ENCODE results near the gene POLR1E. TPM values are rescaled to one million over a fixed set of nuclear protein-coding genes. Genes with fewer than 3 reads are reported as not detected.

Gene POLR1E
- total RNA-seq, 1 experiment from 2014 or later, result 45.8 TPM

DNA sequence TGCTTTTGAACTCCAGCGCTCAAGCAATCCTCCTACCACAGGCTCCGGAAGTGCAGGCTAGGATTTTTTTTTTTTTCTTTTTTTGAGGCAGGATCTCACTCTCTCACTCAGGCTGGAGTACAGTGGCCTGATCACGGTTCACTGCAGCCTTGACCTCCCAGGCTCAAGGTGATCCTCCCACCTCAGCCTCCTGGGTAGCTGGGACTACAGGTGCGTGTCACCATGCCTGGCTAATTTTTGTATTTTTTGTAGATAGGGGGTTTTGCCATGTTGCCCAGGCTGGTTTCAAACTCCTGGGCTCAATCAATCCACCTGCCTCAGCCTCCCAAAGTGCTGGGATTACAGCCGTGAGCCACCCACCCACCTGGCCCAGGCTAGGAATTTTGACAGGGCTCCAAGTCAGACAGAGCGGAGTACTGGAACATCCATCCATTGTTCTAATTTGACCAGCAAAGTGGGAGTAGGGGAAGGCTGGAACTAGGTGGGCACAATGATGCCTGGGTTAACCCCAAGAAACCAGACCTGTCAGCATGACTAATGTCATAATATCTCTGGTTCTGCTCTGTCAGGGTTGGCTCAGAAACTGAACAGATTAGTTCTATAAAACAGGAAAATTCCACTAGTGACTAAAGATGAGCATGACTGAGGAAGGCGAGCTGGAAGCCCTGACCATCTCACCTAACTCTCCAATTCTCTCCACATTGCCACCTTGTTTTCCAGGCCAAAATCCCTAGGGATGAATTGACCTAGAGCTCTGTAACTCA is 29.7 kb upstream of the POLR1E start:
- TF ChIP-seq, protein P1, sequence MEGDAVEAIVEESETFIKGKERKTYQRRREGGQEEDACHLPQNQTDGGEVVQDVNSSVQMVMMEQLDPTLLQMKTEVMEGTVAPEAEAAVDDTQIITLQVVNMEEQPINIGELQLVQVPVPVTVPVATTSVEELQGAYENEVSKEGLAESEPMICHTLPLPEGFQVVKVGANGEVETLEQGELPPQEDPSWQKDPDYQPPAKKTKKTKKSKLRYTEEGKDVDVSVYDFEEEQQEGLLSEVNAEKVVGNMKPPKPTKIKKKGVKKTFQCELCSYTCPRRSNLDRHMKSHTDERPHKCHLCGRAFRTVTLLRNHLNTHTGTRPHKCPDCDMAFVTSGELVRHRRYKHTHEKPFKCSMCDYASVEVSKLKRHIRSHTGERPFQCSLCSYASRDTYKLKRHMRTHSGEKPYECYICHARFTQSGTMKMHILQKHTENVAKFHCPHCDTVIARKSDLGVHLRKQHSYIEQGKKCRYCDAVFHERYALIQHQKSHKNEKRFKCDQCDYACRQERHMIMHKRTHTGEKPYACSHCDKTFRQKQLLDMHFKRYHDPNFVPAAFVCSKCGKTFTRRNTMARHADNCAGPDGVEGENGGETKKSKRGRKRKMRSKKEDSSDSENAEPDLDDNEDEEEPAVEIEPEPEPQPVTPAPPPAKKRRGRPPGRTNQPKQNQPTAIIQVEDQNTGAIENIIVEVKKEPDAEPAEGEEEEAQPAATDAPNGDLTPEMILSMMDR (conservative IDR thresholded peaks at IDR 0.05), result no peak
- H2BK120ac ChIP-seq (ENCODE audit: low read depth, low read length, poor library complexity, severe bottlenecking), result no peak overlapping the region
- H3K27me3 ChIP-seq (ENCODE audit: insufficient read depth, low read length), result no peaks in the 10 kb centered on the region
- no peak overlapping the region for H2AK5ac ChIP-seq (ENCODE audit: insufficient read length, low read length)
- Mint-ChIP-seq H3K4me3 (no peak overlapping the region), H3K9me3 (peaks cover 3 to 9% of the 10 kb centered on the region in 2 experiments; a peak in 3 of 5 replicates), H3K4me1 (peaks cover 24 to 30% of the 10 kb centered on the region in 2 experiments), H3K27me3 (ENCODE audit: low read depth) (0 out of 2 replicates have a peak, but pooled peaks cover 2% of the 10 kb centered on the region), H3K36me3 (ENCODE audit: insufficient read depth in 1 of 3, low read depth in 3 of 3) (peaks cover 19 to 27% (median 24%) of the 10 kb centered on the region in 3 experiments), H3K27ac (0 out of 7 replicates have a peak overlapping the region, but pooled peaks of 1 of the 3 experiments have one; percentile 23)
- H2BK20ac ChIP-seq (ENCODE audit: low read depth, low read length, poor library complexity, severe bottlenecking), result no peak overlapping the region
- no peak overlapping the region for H3K56ac ChIP-seq (ENCODE audit: insufficient read length, low read depth, low read length)
- H2AFZ ChIP-seq (ENCODE audit: low read length), result no peak overlapping the region
- H2BK5ac ChIP-seq (ENCODE audit: insufficient read length, low read length), result no peak overlapping the region
- no peak overlapping the region for H3K23ac ChIP-seq (ENCODE audit: insufficient read length, low read depth, low read length)
- no peak for DNase-seq
- H4K91ac ChIP-seq (ENCODE audit: insufficient read length, low read depth, low read length), result no peak overlapping the region
- no peaks in the 10 kb centered on the region for H4K20me1 ChIP-seq (ENCODE audit: control insufficient read depth, insufficient read depth, insufficient read length)
- peaks cover 6% of the 10 kb centered on the region for H3K79me1 ChIP-seq (ENCODE audit: insufficient read depth, low read depth, low read length, poor library complexity, severe bottlenecking)
- H3K18ac ChIP-seq (ENCODE audit: insufficient read length, low read depth, low read length), result no peak overlapping the region
- no peak overlapping the region for H3K27ac ChIP-seq (ENCODE audit: insufficient read length, low read depth, low read length)
- peaks cover 28% of the 10 kb centered on the region for H3K79me2 ChIP-seq (ENCODE audit: insufficient read depth, low read length)
- H3K23me2 ChIP-seq (ENCODE audit: insufficient read length, low read depth, low read length, poor library complexity, severe bottlenecking), result no peaks in the 10 kb centered on the region
- H4K5ac ChIP-seq (ENCODE audit: insufficient read length, low read depth, low read length), result no peak overlapping the region
- H3K9me3 ChIP-seq (ENCODE audit: control insufficient read depth, low read depth, low read length), result no peaks in the 10 kb centered on the region
- no peak overlapping the region for H2BK12ac ChIP-seq (ENCODE audit: insufficient read length, low read depth, low read length)
- H3K9ac ChIP-seq (ENCODE audit: extremely low read depth, insufficient read length, low read length), result no peak overlapping the region
- no peak overlapping the region for H3K4ac ChIP-seq (ENCODE audit: low read depth, low read length)
- H4K8ac ChIP-seq (replicated peaks; ENCODE audit: insufficient read length, low read depth, low read length), result no peak overlapping the region
- H3K4me2 ChIP-seq (ENCODE audit: insufficient read depth, insufficient read length, low read length), result no peak overlapping the region
- H3K4me1 ChIP-seq (ENCODE audit: insufficient read depth, low read length), result no peaks in the 10 kb centered on the region
- H3T11ph ChIP-seq (ENCODE audit: low read length), result no peak overlapping the region
- no CpG with 5 or more reads among the region's 7 CpGs for WGBS (ENCODE audit: extremely low coverage, insufficient read length, low lambda C conversion rate)
- no peak overlapping the region for H3K14ac ChIP-seq (ENCODE audit: insufficient read depth, low read length)
- no peak overlapping the region for H2BK15ac ChIP-seq (ENCODE audit: low read depth, low read length)
